NOMO-1 treated with dmso at 0.1 percent for 144 hours (cell line): ENCODE results near the gene ZNF669.

Experiments used
- DNase-seq: peaks from one replicate; lab custom pipeline; 2025; ENCODE audit not compliant: unreplicated experiment; lab: John Stamatoyannopoulos, UW

The ZNF669 gene

GRCh38 chr1:247077213-247077612 is 26.9 kb downstream of the ZNF669 start:
- DNase-seq = no peak

DNA sequence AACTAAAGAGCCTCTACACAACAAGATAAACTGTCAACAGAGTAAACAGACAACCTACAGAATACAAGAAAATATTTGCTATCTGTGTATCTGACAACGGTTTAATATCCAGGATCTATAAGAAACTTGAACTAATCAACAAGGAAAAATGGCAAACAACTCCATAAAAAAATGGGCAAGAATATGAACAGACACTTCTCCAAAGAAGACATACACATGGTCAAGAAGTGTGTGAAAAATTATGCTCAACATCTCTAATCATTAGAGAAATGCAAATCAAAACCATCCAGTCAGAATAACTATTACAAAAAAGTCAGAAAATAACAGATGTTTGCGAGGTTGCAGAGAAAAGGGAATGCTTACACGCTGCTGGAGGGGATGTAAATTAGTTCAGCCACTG is 33.5 kb downstream of the ZNF669 start:
- DNase-seq = no peak

DNA sequence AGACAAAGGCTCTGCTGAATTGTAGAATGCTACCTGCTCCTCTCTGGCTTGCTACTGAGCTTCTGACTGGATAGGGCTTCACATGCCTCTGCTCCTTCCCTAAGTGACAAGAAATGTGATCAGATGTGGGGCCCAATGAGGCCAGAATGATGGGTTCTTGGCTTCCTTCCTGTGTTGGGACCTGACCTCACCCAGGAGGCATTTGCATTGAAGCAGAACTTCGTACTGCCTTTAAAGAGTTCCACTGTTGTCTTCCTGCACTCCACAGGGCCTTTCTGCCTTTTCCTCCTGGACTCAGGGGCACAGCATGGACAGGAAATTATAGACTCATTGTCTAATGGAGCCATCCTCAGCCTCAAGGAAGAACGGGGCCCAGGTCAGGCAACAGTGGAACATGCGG is 39.9 kb downstream of the ZNF669 start:
- DNase-seq = no peak

- DNase-seq = no peak
Measured at GRCh38 chr1:247060771-247061170, 43.4 kb downstream of the ZNF669 start.

DNA sequence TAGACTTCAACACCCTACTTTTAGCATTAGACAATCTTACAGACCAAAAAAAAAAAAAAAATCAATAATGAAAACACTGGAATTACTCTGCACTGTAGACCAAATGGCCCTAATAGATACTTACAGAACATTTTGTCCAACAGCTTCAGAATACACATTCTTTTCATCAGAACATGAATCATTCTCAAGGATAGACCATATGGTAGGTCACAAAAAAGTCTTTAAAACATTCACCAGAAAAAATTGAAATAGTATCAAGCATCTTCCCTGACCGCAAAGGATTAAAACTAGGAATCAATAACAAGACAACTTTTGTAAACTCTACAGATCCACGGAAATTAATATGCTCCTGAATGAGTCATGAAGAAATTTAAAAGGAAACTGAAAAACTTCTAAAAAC is 48.1 kb downstream of the ZNF669 start:
- DNase-seq = no peak

DNA sequence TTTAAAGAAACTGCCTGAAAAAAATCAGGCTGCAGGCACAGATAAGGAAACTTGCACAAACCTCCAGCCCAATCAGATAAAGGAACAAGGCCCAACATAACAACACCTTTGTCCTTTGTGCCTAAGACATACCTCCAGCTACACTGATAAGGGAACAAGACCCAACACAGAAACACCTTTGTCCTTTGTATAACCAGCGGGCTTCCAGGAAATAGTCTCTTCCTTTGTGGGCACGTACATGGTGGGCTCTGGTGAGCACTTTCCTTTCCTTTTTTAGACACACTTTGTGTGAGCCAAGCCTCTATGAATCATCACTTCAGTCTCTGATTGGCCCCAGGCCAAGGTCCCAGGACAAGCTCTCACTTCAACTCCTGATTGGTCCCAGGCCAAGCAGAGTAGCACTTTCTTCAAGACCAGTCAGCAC is 49.2 kb downstream of the ZNF669 start:
- DNase-seq = no peak
